Common myeloid progenitor, CD34-positive (primary cell): ENCODE data around the gene F8.
A peak's percentile ranks its signal among the peaks of the same experiment; 100 is the strongest.

Source experiments
- CTCF ChIA-PET: fragments of 350-600 bp; sonication (Branson Sonifier 250); formaldehyde crosslinking; loops from one replicate; lab custom pipeline; 2021; ENCODE audit warnings: antibody characterized with exemption; lab: Charles Lee
- POLR2A ChIA-PET: fragments of 350-600 bp; sonication (Branson Sonifier 250); formaldehyde crosslinking; loops from one replicate; lab custom pipeline; 2021; ENCODE audit warnings: antibody characterized with exemption; lab: Charles Lee
- DNase-seq, 3 donors: peaks; one replicate each; pipeline versions ENCODE4 v3.0.0 to v3.0.0-alpha.2; 2013
- H3K27ac ChIP-seq, 2 experiments: 1 replicate in 1 of 2; 2 replicates in 1 of 2; pipeline ENCODE4 v1.7.0; 2013; ENCODE audit warnings: inconsistent platforms in 2 of 2, low read length in 2 of 2, mild to moderate bottlenecking in 2 of 2, low read depth in 1 of 2, moderate library complexity in 1 of 2; ENCODE audit not compliant: severe bottlenecking in 2 of 2, insufficient read depth in 1 of 2, poor library complexity in 1 of 2
- H3K27me3 ChIP-seq, 5 experiments: replicated peaks in 2 of 5; 1 replicate in 3 of 5; 2 replicates in 2 of 5; pipeline versions ENCODE4 v1.6.1 to v1.7.0; 2013; ENCODE audit warnings: low read length in 4 of 5, mild to moderate bottlenecking in 2 of 5, moderate library complexity in 2 of 5, inconsistent platforms in 1 of 5; ENCODE audit not compliant: insufficient read depth in 5 of 5, control insufficient read depth in 4 of 5
- H3K36me3 ChIP-seq, 4 experiments: 1 replicate in 2 of 4; 2 replicates in 2 of 4; pipeline versions ENCODE4 v1.6.1 to v1.7.0; 2013; ENCODE audit warnings: low read length in 3 of 4, control low read depth in 1 of 4, mild to moderate bottlenecking in 1 of 4; ENCODE audit not compliant: control insufficient read depth in 4 of 4, insufficient read depth in 4 of 4
- H3K4me1 ChIP-seq, 4 experiments: 1 replicate in 3 of 4; 2 replicates in 1 of 4; pipeline versions ENCODE4 v1.6.1 to v1.7.1; 2013; ENCODE audit warnings: low read length in 3 of 4, mild to moderate bottlenecking in 3 of 4, control low read depth in 1 of 4, inconsistent platforms in 1 of 4, moderate library complexity in 1 of 4; ENCODE audit not compliant: control insufficient read depth in 4 of 4, insufficient read depth in 4 of 4; ENCODE audit errors: control extremely low read depth in 1 of 4
- H3K4me3 ChIP-seq, 7 experiments: 1 replicate in 4 of 7; 2 replicates in 3 of 7; pipeline versions ENCODE4 v1.5.1 to v1.7.0; 2013; ENCODE audit warnings: mild to moderate bottlenecking in 7 of 7, low read length in 6 of 7, moderate library complexity in 6 of 7, inconsistent platforms in 2 of 7, low read depth in 2 of 7, control low read depth in 1 of 7; ENCODE audit not compliant: insufficient read depth in 4 of 7, control insufficient read depth in 1 of 7; ENCODE audit errors: extremely low read depth in 1 of 7
- H3K9me3 ChIP-seq, 5 experiments: 1 replicate in 4 of 5; 2 replicates in 1 of 5; pipeline versions ENCODE4 v1.6.1 to v1.7.1; 2013; ENCODE audit warnings: low read length in 4 of 5, mild to moderate bottlenecking in 2 of 5, inconsistent platforms in 1 of 5, low read depth in 1 of 5, moderate library complexity in 1 of 5; ENCODE audit not compliant: control insufficient read depth in 4 of 5, insufficient read depth in 2 of 5; ENCODE audit errors: control extremely low read depth in 1 of 5
- WGBS: methylation state at CpG from one replicate; pipeline ENCODE4 v1.1.5; 2013; ENCODE audit not compliant: insufficient coverage; 5-methylcytosine and 5-hydroxymethylcytosine counted together

F8 gene

GRCh38 chrX:154990496-154990895 is 32.0 kb downstream of the F8 start:
- Histone ChIP-seq H3K9me3 (no peaks in the 10 kb centered on the region), H3K36me3 (no peaks in the 10 kb centered on the region), H3K27me3 (peaks cover 0 to 2% (median 0%) of the 10 kb centered on the region in 5 experiments), H3K27ac (no peak overlapping the region), H3K4me3 (no peak overlapping the region), H3K4me1 (no peaks in the 10 kb centered on the region)
- 83% methylated on average over 2 of the region's 3 CpGs for WGBS
- POLR2A ChIA-PET = no interaction called here
- CTCF ChIA-PET = no interaction called here
- DNase-seq = no peak

DNA sequence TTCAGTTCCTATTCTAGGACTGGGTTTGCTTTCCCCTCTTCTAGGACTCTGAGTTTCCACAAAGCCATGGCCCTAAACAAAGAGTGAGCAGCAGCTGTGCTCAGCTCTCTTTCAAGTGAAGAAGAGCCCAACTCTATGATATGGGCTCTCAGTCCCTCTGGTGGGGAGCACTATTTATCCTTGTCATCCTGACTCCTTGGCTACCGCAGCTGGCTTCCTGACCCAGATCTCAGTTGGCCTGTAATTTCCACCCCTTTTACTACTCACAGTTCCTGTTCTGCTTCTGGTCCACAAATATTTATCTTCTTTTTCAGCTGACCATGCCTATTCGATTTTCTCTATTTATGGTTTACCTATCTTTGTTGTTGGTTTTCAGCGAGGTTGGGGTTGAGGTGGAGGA is 33.8 kb downstream of the F8 start:
- ChIA-PET POLR2A (no interaction called here), CTCF (interaction anchor here (1.0 to 1.2 kb wide), 4 partner anchors 63 to 71 kb away, joined by 3 to 6 read pairs (median 3); no protein-coding TSS in a partner anchor)
- DNase-seq = no peak
- no peaks in the 10 kb centered on the region for H3K9me3 ChIP-seq
- H3K36me3 ChIP-seq = no peaks in the 10 kb centered on the region
- peaks cover 0 to 2% (median 0%) of the 10 kb centered on the region in 5 experiments for H3K27me3 ChIP-seq
- H3K4me1 ChIP-seq = no peaks in the 10 kb centered on the region
- WGBS = 100% methylated on average over 1 of the region's 3 CpGs
- H3K27ac ChIP-seq = no peak overlapping the region
- H3K4me3 ChIP-seq = no peak overlapping the region

DNA sequence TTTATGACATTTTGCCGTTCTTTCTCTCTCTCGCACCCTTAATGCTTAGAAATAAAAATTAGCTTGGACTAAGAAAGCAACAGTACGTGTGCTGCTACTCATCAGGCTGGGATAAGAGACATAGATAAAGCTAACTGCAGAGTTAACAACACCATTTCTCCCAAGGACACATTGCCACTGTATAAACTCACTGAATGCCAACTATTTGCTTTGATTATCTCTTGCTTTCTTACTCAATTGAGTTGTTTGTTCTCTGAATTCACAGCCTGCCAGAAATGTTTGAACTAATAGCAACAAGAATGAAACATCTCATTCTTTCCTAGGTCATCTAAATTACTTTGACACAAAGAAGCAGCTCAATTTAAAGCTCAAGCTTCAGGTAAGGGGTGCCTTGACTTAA is 34.6 kb downstream of the F8 start:
- Histone ChIP-seq H3K36me3 (no peaks in the 10 kb centered on the region), H3K4me1 (no peaks in the 10 kb centered on the region), H3K4me3 (no peak overlapping the region), H3K27ac (no peak overlapping the region), H3K27me3 (peaks cover 0 to 2% (median 0%) of the 10 kb centered on the region in 5 experiments), H3K9me3 (no peaks in the 10 kb centered on the region)
- ChIA-PET POLR2A (no interaction called here), CTCF (interaction anchor here (0.7 to 1.2 kb wide), 4 partner anchors 10 to 71 kb away, joined by 3 to 6 read pairs (median 4); no protein-coding TSS in a partner anchor)
- 67% methylated on average over 1 of the region's 3 CpGs for WGBS
- no peak for DNase-seq

DNA sequence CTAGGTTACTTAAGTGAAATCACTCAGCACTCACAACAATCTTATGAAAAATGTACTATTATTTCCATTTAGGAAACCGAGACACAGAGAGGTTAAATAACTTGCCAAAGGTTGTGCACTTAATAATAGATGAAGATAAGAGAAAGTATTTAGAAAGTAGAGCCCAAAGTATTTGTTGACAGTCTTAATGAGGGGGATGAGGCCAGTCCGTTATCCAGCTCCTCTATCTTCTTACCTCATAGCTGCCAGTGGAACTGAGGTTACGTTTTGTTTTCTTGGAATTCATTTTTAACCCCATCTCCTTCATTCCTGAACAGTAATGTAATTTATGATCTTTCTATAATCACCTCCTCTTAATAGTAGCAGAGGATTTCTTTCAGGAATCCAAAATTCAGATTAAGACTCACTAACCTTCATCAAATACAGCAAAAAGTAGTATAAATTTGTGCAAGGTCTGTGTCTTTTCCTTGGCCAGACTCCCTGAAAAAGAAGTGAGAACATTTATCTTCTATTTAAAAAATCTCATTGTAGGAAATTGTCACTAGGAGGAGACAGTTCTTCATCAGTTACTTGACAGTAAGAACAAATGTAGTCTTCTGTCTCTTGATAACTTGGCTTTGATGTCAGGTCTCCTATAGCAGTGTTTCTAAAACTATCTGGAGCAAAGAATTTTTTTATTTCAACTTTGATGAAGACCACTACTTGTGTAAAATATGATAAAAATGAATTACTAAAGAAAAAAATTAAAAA is 35.5 kb downstream of the F8 start:
- ChIA-PET CTCF (interaction anchor here (0.9 to 2.4 kb wide), 4 partner anchors 70 to 128 kb away, joined by 3 to 14 read pairs (median 5); no protein-coding TSS in a partner anchor), POLR2A (no interaction called here)
- H3K36me3 ChIP-seq = no peaks in the 10 kb centered on the region
- no peak overlapping the region for H3K27ac ChIP-seq
- H3K4me3 ChIP-seq = no peak overlapping the region
- no peaks in the 10 kb centered on the region for H3K9me3 ChIP-seq
- H3K4me1 ChIP-seq = no peaks in the 10 kb centered on the region
- WGBS = no CpG with 5 or more reads among the region's 3 CpGs
- peak in 2 of 3 donors; percentile 18 to 19 for DNase-seq
- H3K27me3 ChIP-seq = peaks cover 0 to 2% (median 0%) of the 10 kb centered on the region in 5 experiments

- Histone ChIP-seq H3K4me1 (peaks cover 0 to 4% (median 2%) of the 10 kb centered on the region in 4 experiments), H3K4me3 (peak overlapping the region in 6 of 7 experiments; percentile 39 to 82 (median 56)), H3K27me3 (no peaks in the 10 kb centered on the region), H3K9me3 (no peaks in the 10 kb centered on the region), H3K36me3 (no peaks in the 10 kb centered on the region), H3K27ac (peak overlapping the region in 1 of 2 experiments; percentile 71)
- DNase-seq = no peak
- WGBS = 22% methylated on average over 4 of the region's 6 CpGs
- ChIA-PET POLR2A (no interaction called here), CTCF (interaction anchor here (1.0 to 3.5 kb wide), 2 partner anchors 76 to 103 kb away, joined by 3 to 10 read pairs; no protein-coding TSS in a partner anchor)
Observed at GRCh38 chrX:154981116-154981411, 41.5 kb downstream of the F8 start.

- Histone ChIP-seq H3K4me3 (peak overlapping the region; percentile 35 to 82 (median 56)), H3K4me1 (peaks cover 0 to 4% (median 2%) of the 10 kb centered on the region in 4 experiments), H3K36me3 (no peaks in the 10 kb centered on the region), H3K9me3 (no peaks in the 10 kb centered on the region), H3K27me3 (no peaks in the 10 kb centered on the region), H3K27ac (peak overlapping the region in 1 of 2 experiments; percentile 71)
- POLR2A ChIA-PET = no interaction called here
- peak; percentile 60 to 80 (median 73) for DNase-seq
- 14% methylated on average over 7 of the region's 11 CpGs for WGBS
- CTCF ChIA-PET = interaction anchor here (0.8 to 3.5 kb wide), 5 partner anchors 63 to 107 kb away, joined by 3 to 14 read pairs (median 3); no protein-coding TSS in a partner anchor
Observed at GRCh38 chrX:154980330-154981115, 42.0 kb downstream of the F8 start.
